ENCODE measurements around the gene BMPR2.

- TF ChIP-seq CTCF (conservative IDR thresholded peaks at IDR 0.05; ENCODE audit: low read depth, low read length) (no peak), EZH2 (IDR thresholded peaks at IDR 0.05; ENCODE audit: low read length, unreplicated experiment) (no peak)
These were observed 48.3 kb upstream of the BMPR2 start for GRCh38 chr2:202327858-202328257.

Data from PC-3 (cell line).